Keratinocyte (primary cell): ENCODE measurements around the gene KEAP1. TPM values are rescaled to one million over a fixed set of nuclear protein-coding genes. Genes with fewer than 3 reads are reported as not detected.

Experiments used
- DNase-seq: peaks from one replicate; pipeline ENCODE4 v3.0.0-alpha.2; 2011; ENCODE audit warnings: low read depth, missing footprints, low spot score
- FAIRE-seq: peaks from 2 replicates; lab custom pipeline; 2011; peaks lifted over from hg19 to GRCh38; lab: Jason Lieb, UNC
- H2AFZ ChIP-seq: 2 replicates; pipeline ENCODE4 v1.6.0; 2012; ENCODE audit warnings: low read length, control low read depth, inconsistent platforms; ENCODE audit not compliant: control insufficient read depth
- H3K27ac ChIP-seq: 2 replicates; pipeline ENCODE4 v1.5.1; 2011; ENCODE audit warnings: low read length; ENCODE audit not compliant: control insufficient read depth, insufficient read depth
- H3K27me3 ChIP-seq: 3 replicates; pipeline ENCODE4 v1.6.0; 2011; ENCODE audit warnings: low read length; ENCODE audit not compliant: control insufficient read depth, insufficient read depth; ENCODE audit errors: extremely low read depth
- H3K36me3 ChIP-seq, 2 experiments: 2 replicates in 1 of 2; 3 replicates in 1 of 2; pipeline ENCODE4 v1.5.1; 2011; ENCODE audit warnings: low read length in 2 of 2, mild to moderate bottlenecking in 1 of 2; ENCODE audit not compliant: control insufficient read depth in 2 of 2, insufficient read depth in 2 of 2; ENCODE audit errors: extremely low read depth in 1 of 2
- H3K4me1 ChIP-seq: 3 replicates; pipeline ENCODE4 v1.5.1; 2011; ENCODE audit warnings: low read length; ENCODE audit not compliant: control insufficient read depth, insufficient read depth; ENCODE audit errors: extremely low read depth
- H3K4me2 ChIP-seq: 3 replicates; pipeline ENCODE4 v1.6.0; 2011; ENCODE audit warnings: low read depth, low read length; ENCODE audit not compliant: control insufficient read depth, insufficient read depth; ENCODE audit errors: extremely low read depth
- H3K4me3 ChIP-seq, 3 experiments: fragments of 200-600 bp in 1 of 3; sonication (generic) in 1 of 3; 2 replicates in 2 of 3; 3 replicates in 1 of 3; pipeline ENCODE4 v1.5.1; 2011 to 2016; ENCODE audit warnings: low read length in 3 of 3, mild to moderate bottlenecking in 3 of 3, control low read depth in 2 of 3, inconsistent platforms in 1 of 3, low read depth in 1 of 3, mixed read lengths in 1 of 3, mixed run types in 1 of 3, moderate library complexity in 1 of 3; ENCODE audit not compliant: control insufficient read depth in 2 of 3, insufficient read depth in 2 of 3; ENCODE audit errors: extremely low read depth in 1 of 3
- H3K79me2 ChIP-seq: 2 replicates; pipeline ENCODE4 v1.6.0; 2012; ENCODE audit warnings: low read length; ENCODE audit not compliant: control insufficient read depth, insufficient read depth
- H3K9ac ChIP-seq: 3 replicates; pipeline ENCODE4 v1.6.0; 2011; ENCODE audit warnings: low read length; ENCODE audit not compliant: control insufficient read depth, insufficient read depth; ENCODE audit errors: extremely low read depth
- H3K9me1 ChIP-seq: 3 replicates; pipeline ENCODE4 v1.6.0; 2011; ENCODE audit warnings: low read length; ENCODE audit not compliant: control insufficient read depth, insufficient read depth; ENCODE audit errors: extremely low read depth
- H3K9me3 ChIP-seq: 2 replicates; pipeline ENCODE4 v1.5.1; 2012; ENCODE audit warnings: low read depth, low read length; ENCODE audit not compliant: control insufficient read depth
- H4K20me1 ChIP-seq: 3 replicates; pipeline ENCODE4 v1.6.0; 2011; ENCODE audit warnings: low read length; ENCODE audit not compliant: control insufficient read depth, insufficient read depth; ENCODE audit errors: extremely low read depth
- CTCF ChIP-seq, 3 experiments: IDR thresholded peaks in 1 of 3; conservative IDR thresholded peaks in 1 of 3; optimal IDR thresholded peaks in 1 of 3; 2 replicates in 2 of 3; 3 replicates in 1 of 3; pipeline versions ENCODE3 to v1.5.1; 2011; ENCODE audit warnings: low read length in 3 of 3, mild to moderate bottlenecking in 3 of 3, moderate library complexity in 2 of 3, control low read depth in 1 of 3, inconsistent platforms in 1 of 3; ENCODE audit not compliant: insufficient read depth in 2 of 3; ENCODE audit errors: extremely low read depth in 1 of 3
- EZH2 ChIP-seq: IDR thresholded peaks from one replicate; pipeline ENCODE4 v1.6.1; 2012; ENCODE audit warnings: inconsistent platforms, mild to moderate bottlenecking, low read length, moderate library complexity
- dilution Hi-C: fragments of 300-500 bp; cut with MboI; formaldehyde crosslinking; loops from one replicate; pipeline ENCODE4 v1.7.0; 2020; ENCODE audit warnings: low sequenced_read_pairs; ENCODE audit not compliant: extremely low pct_ligation_motif_present
- polyA plus RNA-seq, 5 experiments: library from polyadenylated mRNA; depleted of rRNA in 3 of 5; stranded (reverse) in 3 of 5; stranded (forward) in 1 of 5; unstranded in 1 of 5; fragments of >200 nt; gene quantifications; 1 replicate in 1 of 5; 2 replicates in 3 of 5; 3 replicates in 1 of 5; pipeline versions ENCODE4 v1.2.1 to v1.2.3, GENCODE V29; 2011 to 2012; ENCODE audit warnings: missing spikeins in 2 of 5, low read depth in 1 of 5, low replicate concordance in 1 of 5

KEAP1 gene
- polyA plus RNA-seq, 1 donor (not counting 4 experiments of a cell fraction or from before 2014, with no cell fraction given), result 29.6 TPM

- peak overlapping the region in 2 of 3 experiments; percentile 31 to 42 for H3K4me3 ChIP-seq
- H3K27ac ChIP-seq, result no peak overlapping the region
- H3K9me1 ChIP-seq, result no peaks in the 10 kb centered on the region
- FAIRE-seq (peak; percentile 69), DNase-seq (peak; percentile 26)
- no peaks in the 10 kb centered on the region for H3K36me3 ChIP-seq
- TF ChIP-seq EZH2, result no peak
- TF ChIP-seq CTCF (optimal IDR thresholded peaks at IDR 0.05 in 1 of 3, IDR thresholded peaks at IDR 0.05 in 1 of 3, conservative IDR thresholded peaks at IDR 0.05 in 1 of 3; ENCODE audit: extremely low read depth in 1 of 3, insufficient read depth in 2 of 3, low read length in 3 of 3), result peak in 2 of 3 experiments; percentile 27 to 45
- no peaks in the 10 kb centered on the region for H3K27me3 ChIP-seq
- no peaks in the 10 kb centered on the region for H3K79me2 ChIP-seq
- no peak overlapping the region for H3K9ac ChIP-seq
- dilution Hi-C loops, result no loop called here
- no peaks in the 10 kb centered on the region for H4K20me1 ChIP-seq
- H2AFZ ChIP-seq, result peak overlapping the region; percentile 64
- H3K4me1 ChIP-seq, result peaks cover 3% of the 10 kb centered on the region
- no peaks in the 10 kb centered on the region for H3K9me3 ChIP-seq
- H3K4me2 ChIP-seq, result peak overlapping the region; percentile 83
Measured at GRCh38 chr19:10478903-10479384, 24.2 kb downstream of the KEAP1 start.

GRCh38 chr19:10478476-10478875, 24.7 kb downstream of the KEAP1 start:
- TF ChIP-seq CTCF (optimal IDR thresholded peaks at IDR 0.05 in 1 of 3, IDR thresholded peaks at IDR 0.05 in 1 of 3, conservative IDR thresholded peaks at IDR 0.05 in 1 of 3; ENCODE audit: extremely low read depth in 1 of 3, insufficient read depth in 2 of 3, low read length in 3 of 3) (no peak), EZH2 (no peak)
- no peak overlapping the region for H3K27ac ChIP-seq
- dilution Hi-C loops, result no loop called here
- H3K36me3 ChIP-seq, result no peaks in the 10 kb centered on the region
- H4K20me1 ChIP-seq, result no peaks in the 10 kb centered on the region
- no peak for FAIRE-seq
- H3K79me2 ChIP-seq, result no peaks in the 10 kb centered on the region
- peaks cover 3% of the 10 kb centered on the region for H3K4me1 ChIP-seq
- no peaks in the 10 kb centered on the region for H3K9me3 ChIP-seq
- H3K27me3 ChIP-seq, result no peaks in the 10 kb centered on the region
- no peak overlapping the region for H2AFZ ChIP-seq
- H3K4me3 ChIP-seq, result no peak overlapping the region
- no peak overlapping the region for H3K9ac ChIP-seq
- DNase-seq, result no peak
- no peaks in the 10 kb centered on the region for H3K9me1 ChIP-seq
- peak overlapping the region; percentile 18 for H3K4me2 ChIP-seq
